Loucy (cell line): ENCODE results near the gene ZNF750.

ENCODE experiments used
- H2AFZ ChIP-seq: fragments of 200-600 bp; sonication (generic); 2 replicates; pipeline ENCODE4 v1.6.0; 2016; ENCODE audit warnings: antibody characterized with exemption, mild to moderate bottlenecking, low read length, moderate library complexity
- H3F3A ChIP-seq: fragments of 200-600 bp; 2 replicates; pipeline ENCODE4 v1.6.0; 2016; ENCODE audit warnings: antibody characterized with exemption, low read depth, mild to moderate bottlenecking
- H3K27me3 ChIP-seq: fragments of 200-600 bp; sonication (generic); 2 replicates; pipeline ENCODE4 v1.6.1; 2014; ENCODE audit warnings: low read length, mild to moderate bottlenecking; ENCODE audit not compliant: insufficient read depth, poor library complexity, severe bottlenecking
- H3K36me3 ChIP-seq: fragments of 200-600 bp; sonication (generic); 2 replicates; pipeline ENCODE4 v1.6.1; 2016; ENCODE audit warnings: low read length; ENCODE audit not compliant: insufficient read depth
- H3K4me1 ChIP-seq: fragments of 200-600 bp; sonication (generic); 2 replicates; pipeline ENCODE4 v1.5.1; 2014; ENCODE audit warnings: low read length, mild to moderate bottlenecking; ENCODE audit not compliant: insufficient read depth, poor library complexity, severe bottlenecking
- H3K4me2 ChIP-seq: fragments of 200-600 bp; sonication (generic); 2 replicates; pipeline ENCODE4 v1.6.0; 2014; ENCODE audit warnings: antibody characterized with exemption, low read length, low read depth, mild to moderate bottlenecking; ENCODE audit not compliant: poor library complexity, severe bottlenecking
- H3K4me3 ChIP-seq: fragments of 200-600 bp; sonication (generic); 2 replicates; pipeline ENCODE4 v1.5.1; 2014; ENCODE audit warnings: low read length, mild to moderate bottlenecking, mixed read lengths; ENCODE audit not compliant: poor library complexity, severe bottlenecking
- H3K79me2 ChIP-seq: fragments of 200-600 bp; sonication (generic); 2 replicates; pipeline ENCODE4 v1.6.1; 2014; ENCODE audit warnings: low read length; ENCODE audit not compliant: insufficient read depth
- H3K9ac ChIP-seq: fragments of 200-600 bp; sonication (generic); 2 replicates; pipeline ENCODE4 v1.6.0; 2014; ENCODE audit warnings: mild to moderate bottlenecking, low read depth, low read length, moderate library complexity; ENCODE audit not compliant: poor library complexity, severe bottlenecking
- H3K9me2 ChIP-seq: fragments of 200-600 bp; sonication (generic); replicated peaks from 2 replicates; pipeline ENCODE4 v1.6.1; 2016; ENCODE audit warnings: low read depth, low read length, mixed read lengths
- H3K9me3 ChIP-seq: fragments of 200-600 bp; sonication (generic); 2 replicates; pipeline ENCODE4 v1.6.1; 2014; ENCODE audit warnings: mild to moderate bottlenecking, antibody characterized with exemption, low read length, low read depth; ENCODE audit not compliant: insufficient read depth
- H4K20me1 ChIP-seq: fragments of 200-600 bp; sonication (generic); 2 replicates; pipeline ENCODE4 v1.6.0; 2014; ENCODE audit warnings: antibody characterized with exemption, low read length, mild to moderate bottlenecking; ENCODE audit not compliant: insufficient read depth, poor library complexity, severe bottlenecking
- CTCF ChIP-seq: fragments of 200-600 bp; sonication (generic); conservative IDR thresholded peaks from 2 replicates; pipeline ENCODE4 v1.5.1; 2014; ENCODE audit warnings: mild to moderate bottlenecking, antibody characterized with exemption, low read length
- EZH2phosphoT487 ChIP-seq: fragments of 200-600 bp; IDR thresholded peaks from 2 replicates; pipeline ENCODE4 v1.6.1; 2018; ENCODE audit warnings: antibody characterized with exemption, mild to moderate bottlenecking, moderate library complexity, borderline replicate concordance

ZNF750 gene

GRCh38 chr17:82870541-82870940 lies 30.7 kb upstream of the ZNF750 start:
- Histone ChIP-seq H3K79me2 (peaks cover 100% of the 10 kb centered on the region), H3K36me3 (peaks cover 49% of the 10 kb centered on the region; the same call in 1 of the 2 replicates), H4K20me1 (peaks cover 41% of the 10 kb centered on the region), H3K9ac (no peak overlapping the region), H3K27me3 (no peaks in the 10 kb centered on the region), H2AFZ (no peak overlapping the region), H3K4me2 (no peak overlapping the region), H3K4me3 (no peak overlapping the region), H3K9me3 (no peaks in the 10 kb centered on the region), H3F3A (no peaks in the 10 kb centered on the region), H3K9me2 (no peaks in the 10 kb centered on the region), H3K4me1 (peaks cover 23% of the 10 kb centered on the region)
- TF ChIP-seq EZH2phosphoT487 = no peak
- no peak for TF ChIP-seq CTCF

GRCh38 chr17:82870091-82870491 lies 30.3 kb upstream of the ZNF750 start:
- no peaks in the 10 kb centered on the region for H3K9me3 ChIP-seq
- no peak overlapping the region for H3K4me2 ChIP-seq
- no peak overlapping the region for H2AFZ ChIP-seq
- peaks cover 27% of the 10 kb centered on the region for H3K4me1 ChIP-seq
- no peaks in the 10 kb centered on the region for H3K9me2 ChIP-seq
- no peaks in the 10 kb centered on the region for H3F3A ChIP-seq
- no peaks in the 10 kb centered on the region for H3K27me3 ChIP-seq
- no peak for TF ChIP-seq CTCF
- no peak for TF ChIP-seq EZH2phosphoT487
- H3K9ac ChIP-seq = no peak overlapping the region
- H4K20me1 ChIP-seq = peaks cover 46% of the 10 kb centered on the region
- peaks cover 45% of the 10 kb centered on the region; the same call in 1 of the 2 replicates for H3K36me3 ChIP-seq
- H3K4me3 ChIP-seq = no peak overlapping the region
- peaks cover 100% of the 10 kb centered on the region for H3K79me2 ChIP-seq

DNA sequence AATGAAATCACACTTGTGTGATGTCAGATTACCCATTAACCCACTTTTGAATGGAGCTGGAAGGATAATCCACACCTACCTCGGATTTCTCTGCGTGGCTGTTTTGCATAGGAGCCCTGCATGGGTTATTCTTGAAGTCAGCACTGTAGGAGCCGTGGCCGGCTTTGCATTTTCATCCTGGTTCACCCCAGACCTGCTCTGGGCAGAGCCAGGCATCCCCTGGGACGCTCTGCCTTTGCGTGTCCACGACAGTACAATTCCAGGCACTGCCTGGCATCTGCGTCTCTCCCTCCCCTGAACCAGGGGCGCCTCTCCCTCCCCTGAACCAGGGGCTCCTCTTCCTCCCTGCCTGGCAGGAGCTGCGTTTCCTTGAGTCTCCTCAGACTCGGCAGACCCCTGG lies 29.7 kb upstream of the ZNF750 start:
- Histone ChIP-seq H3F3A (peaks cover under 1% of the 10 kb centered on the region; the same call in 1 of the 2 replicates), H3K79me2 (peaks cover 100% of the 10 kb centered on the region), H3K4me3 (no peak overlapping the region), H3K9me2 (no peaks in the 10 kb centered on the region), H3K4me1 (peaks cover 33% of the 10 kb centered on the region), H3K9ac (no peak overlapping the region), H4K20me1 (peaks cover 49% of the 10 kb centered on the region), H3K36me3 (peaks cover 45% of the 10 kb centered on the region; the same call in 1 of the 2 replicates), H3K9me3 (no peaks in the 10 kb centered on the region), H3K27me3 (no peaks in the 10 kb centered on the region), H2AFZ (no peak overlapping the region), H3K4me2 (no peak overlapping the region)
- TF ChIP-seq CTCF (no peak), EZH2phosphoT487 (no peak)
